ENCODE measurements around the gene YARS2.
"Not testable (repeated sequence)": the region's sequence is repeated elsewhere in the genome, so short reads cannot be mapped to it uniquely, and the experiment has no call there.

YARS2 gene

DNA sequence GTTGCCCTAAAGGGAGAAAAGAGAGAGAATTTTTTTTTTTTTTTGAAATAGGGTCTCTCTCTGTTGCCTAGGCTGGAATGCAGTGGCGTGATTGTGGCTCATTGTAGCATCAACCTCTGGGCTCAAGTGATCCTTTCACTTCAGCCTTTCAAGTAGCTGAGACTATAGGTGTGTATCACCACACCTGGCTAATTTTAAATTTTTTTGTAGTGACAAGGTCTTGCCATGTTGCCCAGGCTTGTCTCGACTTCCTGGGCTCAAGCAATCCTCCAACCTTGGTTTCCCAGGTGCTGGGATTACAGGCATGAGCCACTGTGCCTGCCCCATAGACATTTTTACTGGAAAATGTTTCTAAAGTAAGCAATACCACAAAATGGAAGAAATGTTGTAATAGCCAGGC is 36.8 kb downstream of the YARS2 start:
- no peaks in the 10 kb centered on the region for H3K4me1 ChIP-seq (ENCODE audit: control insufficient read depth, insufficient read depth, low read length)
- WGBS (ENCODE audit: insufficient coverage, insufficient read length): no CpG with 5 or more reads among the region's 2 CpGs
- H3K27me3 ChIP-seq (ENCODE audit: control insufficient read depth, insufficient read depth, low read length): no peaks in the 10 kb centered on the region

DNA sequence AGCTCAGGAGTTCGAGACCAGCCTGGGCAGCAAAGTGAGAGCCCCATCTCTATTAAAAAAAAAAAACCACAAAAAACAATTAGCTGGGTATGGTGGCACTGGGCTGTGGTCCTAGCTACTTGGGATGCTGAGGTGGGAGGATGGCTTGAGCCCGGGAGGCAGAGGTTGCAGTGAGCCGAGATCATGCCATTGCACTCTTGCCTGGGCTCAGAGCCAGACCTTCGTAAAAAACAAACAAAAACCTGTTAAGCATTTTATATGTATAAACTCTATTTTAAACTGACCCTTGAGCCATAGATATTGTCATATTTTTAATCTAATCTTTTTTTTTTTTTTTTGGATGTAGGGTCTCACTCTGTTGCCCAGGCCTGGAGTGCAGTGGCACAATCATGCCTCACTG is 40.9 kb downstream of the YARS2 start:
- Histone ChIP-seq H3K36me3 (ENCODE audit: control insufficient read depth, insufficient read depth, low read length) (peaks cover 10% of the 10 kb centered on the region; the same call in 1 of the 2 replicates), H3K4me1 (ENCODE audit: control insufficient read depth, insufficient read depth, low read length) (no peaks in the 10 kb centered on the region), H3K4me3 (ENCODE audit: low read length) (no peak overlapping the region), H3K9me3 (ENCODE audit: control insufficient read depth, insufficient read depth, low read length) (no peaks in the 10 kb centered on the region), H3K27me3 (ENCODE audit: control insufficient read depth, insufficient read depth, low read length) (no peaks in the 10 kb centered on the region), H3K27ac (ENCODE audit: low read length) (no peak overlapping the region)
- WGBS (ENCODE audit: insufficient coverage, insufficient read length): no CpG with 5 or more reads among the region's 4 CpGs
- DNase-seq (ENCODE audit: low read depth, low spot score): no peak

More for the DNA sequence above, 36.8 kb downstream of the YARS2 start:
- no peak for DNase-seq (ENCODE audit: low read depth, low spot score)
- Histone ChIP-seq H3K36me3 (ENCODE audit: control insufficient read depth, insufficient read depth, low read length) (no peaks in the 10 kb centered on the region; the same call in 1 of the 2 replicates), H3K9me3 (ENCODE audit: control insufficient read depth, insufficient read depth, low read length) (no peaks in the 10 kb centered on the region), H3K27ac (ENCODE audit: low read length) (no peak overlapping the region), H3K4me3 (ENCODE audit: low read length) (no peak overlapping the region)

DNA sequence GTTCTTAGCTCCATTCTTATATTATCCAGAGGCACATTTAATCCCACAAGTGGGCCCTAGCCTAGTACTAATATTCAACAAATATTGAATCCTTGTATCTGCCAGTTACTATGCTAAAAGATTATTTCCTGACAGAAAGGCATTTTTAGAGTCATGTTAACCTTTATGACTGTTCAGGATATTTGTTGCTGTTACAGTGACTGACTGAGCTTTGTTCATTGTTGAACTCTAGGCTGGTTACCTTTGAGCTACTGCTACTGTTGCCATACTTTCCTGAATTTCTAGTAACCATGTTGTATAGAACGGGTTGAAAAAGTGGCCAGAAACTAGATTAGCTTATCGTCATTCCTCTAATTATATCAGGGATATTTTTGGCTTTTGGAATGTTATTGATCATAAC is 46.8 kb downstream of the YARS2 start:
- Histone ChIP-seq H3K4me3 (ENCODE audit: low read length) (no peak overlapping the region), H3K9me3 (ENCODE audit: control insufficient read depth, insufficient read depth, low read length) (no peaks in the 10 kb centered on the region), H3K36me3 (ENCODE audit: control insufficient read depth, insufficient read depth, low read length) (peaks cover 10% of the 10 kb centered on the region; the same call in 1 of the 2 replicates), H3K27me3 (ENCODE audit: control insufficient read depth, insufficient read depth, low read length) (no peaks in the 10 kb centered on the region), H3K4me1 (ENCODE audit: control insufficient read depth, insufficient read depth, low read length) (no peaks in the 10 kb centered on the region), H3K27ac (ENCODE audit: low read length) (no peak overlapping the region)
- DNase-seq (ENCODE audit: low read depth, low spot score): no peak
- no CpG with 5 or more reads among the region's 2 CpGs for whole genome bisulfite sequencing (ENCODE audit: insufficient coverage, insufficient read length)

DNA sequence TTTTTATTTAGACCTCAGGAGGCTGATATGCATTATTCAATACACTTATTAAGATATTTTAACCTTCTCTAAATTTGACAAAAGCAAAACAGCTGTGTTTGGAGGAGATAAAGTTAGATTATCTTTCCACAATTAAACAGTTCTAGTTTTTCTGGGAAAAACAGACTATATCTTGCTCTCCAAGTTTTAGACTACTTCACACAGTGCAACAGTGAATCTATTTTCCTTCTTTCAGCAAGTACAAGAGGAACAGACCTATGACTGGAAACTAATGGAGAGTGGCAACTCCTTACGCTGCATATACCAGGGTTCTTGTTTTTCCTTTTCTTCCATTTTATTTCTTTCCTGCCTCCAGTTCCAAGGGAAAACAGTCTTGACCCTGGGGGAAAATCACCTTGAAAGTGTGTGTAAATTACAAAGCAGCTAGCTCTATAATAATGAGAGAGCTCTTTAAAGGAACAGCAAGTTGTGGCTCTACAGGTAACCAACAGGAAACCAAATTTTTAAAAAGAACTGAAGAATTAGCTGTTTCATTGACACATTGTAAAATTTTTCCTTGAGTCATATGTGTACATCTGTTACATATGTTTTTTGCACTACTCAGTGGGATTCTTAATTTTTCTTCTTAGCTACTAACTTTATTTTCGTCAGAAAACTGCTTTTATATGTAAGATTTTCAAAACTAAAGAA is 49.2 kb downstream of the YARS2 start:
- no peak for DNase-seq (ENCODE audit: low read depth, low spot score)
- H3K27ac ChIP-seq (ENCODE audit: low read length): no peak overlapping the region

DNA sequence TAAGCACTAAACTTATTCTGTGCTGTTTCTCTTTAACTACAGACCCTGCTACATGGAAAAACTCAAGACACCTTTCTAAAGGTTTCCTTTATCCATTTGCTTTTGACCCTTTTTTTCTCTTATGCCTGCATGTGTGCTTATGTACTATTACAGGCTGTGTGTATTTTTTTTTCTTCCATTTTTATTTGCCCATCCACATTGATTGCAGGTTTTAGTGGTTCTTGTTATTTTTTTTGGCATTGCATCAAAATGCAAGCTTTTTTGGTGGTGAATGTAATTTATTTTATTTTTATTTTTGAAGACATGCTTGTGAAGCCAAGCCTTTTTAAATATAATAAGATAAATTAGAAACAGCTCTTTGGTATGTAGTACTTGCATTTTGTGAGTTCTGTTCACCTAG is 49.9 kb downstream of the YARS2 start:
- no peaks in the 10 kb centered on the region for H3K4me1 ChIP-seq (ENCODE audit: control insufficient read depth, insufficient read depth, low read length)
- peaks cover under 1% of the 10 kb centered on the region; the same call in 1 of the 2 replicates for H3K36me3 ChIP-seq (ENCODE audit: control insufficient read depth, insufficient read depth, low read length)
- H3K27ac ChIP-seq (ENCODE audit: low read length): no peak overlapping the region
- H3K9me3 ChIP-seq (ENCODE audit: control insufficient read depth, insufficient read depth, low read length): no peaks in the 10 kb centered on the region
- H3K4me3 ChIP-seq (ENCODE audit: low read length): no peak overlapping the region
- DNase-seq (ENCODE audit: low read depth, low spot score): no peak
- no peaks in the 10 kb centered on the region for H3K27me3 ChIP-seq (ENCODE audit: control insufficient read depth, insufficient read depth, low read length)

More for the DNA sequence above, 49.2 kb downstream of the YARS2 start:
- Histone ChIP-seq H3K4me1 (ENCODE audit: control insufficient read depth, insufficient read depth, low read length) (no peaks in the 10 kb centered on the region), H3K9me3 (ENCODE audit: control insufficient read depth, insufficient read depth, low read length) (no peaks in the 10 kb centered on the region), H3K27me3 (ENCODE audit: control insufficient read depth, insufficient read depth, low read length) (no peaks in the 10 kb centered on the region), H3K4me3 (ENCODE audit: low read length) (no peak overlapping the region), H3K36me3 (ENCODE audit: control insufficient read depth, insufficient read depth, low read length) (peaks cover 4% of the 10 kb centered on the region; the same call in 1 of the 2 replicates)
- WGBS (ENCODE audit: insufficient coverage, insufficient read length): no CpG with 5 or more reads among the region's 2 CpGs

DNA sequence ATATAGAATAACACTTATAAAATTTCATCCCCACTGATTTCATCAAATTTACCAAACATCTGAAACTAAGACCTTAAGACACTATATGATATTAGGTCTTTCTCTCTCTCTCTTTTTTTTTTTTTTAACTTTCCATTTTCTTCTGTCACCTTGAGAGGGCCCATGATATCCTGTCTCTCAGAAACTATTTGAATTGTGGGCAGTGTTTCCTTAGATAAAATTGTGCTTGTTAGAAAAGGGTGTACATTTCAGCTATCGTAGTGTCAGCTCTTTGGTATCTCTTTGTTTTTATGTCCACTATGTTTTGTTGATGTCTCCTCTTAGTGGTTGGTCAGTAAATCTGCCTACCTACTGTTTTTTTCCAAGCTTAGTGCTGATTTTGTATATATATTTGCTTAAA is 52.8 kb downstream of the YARS2 start:
- Histone ChIP-seq H3K4me3 (ENCODE audit: low read length) (no peak overlapping the region), H3K9me3 (ENCODE audit: control insufficient read depth, insufficient read depth, low read length) (no peaks in the 10 kb centered on the region), H3K27me3 (ENCODE audit: control insufficient read depth, insufficient read depth, low read length) (no peaks in the 10 kb centered on the region), H3K27ac (ENCODE audit: low read length) (no peak overlapping the region), H3K4me1 (ENCODE audit: control insufficient read depth, insufficient read depth, low read length) (no peaks in the 10 kb centered on the region), H3K36me3 (ENCODE audit: control insufficient read depth, insufficient read depth, low read length) (no peaks in the 10 kb centered on the region)
- no CpG with 5 or more reads among the region's 1 CpG for WGBS (ENCODE audit: insufficient coverage, insufficient read length)
- DNase-seq (ENCODE audit: low read depth, low spot score): no peak

DNA sequence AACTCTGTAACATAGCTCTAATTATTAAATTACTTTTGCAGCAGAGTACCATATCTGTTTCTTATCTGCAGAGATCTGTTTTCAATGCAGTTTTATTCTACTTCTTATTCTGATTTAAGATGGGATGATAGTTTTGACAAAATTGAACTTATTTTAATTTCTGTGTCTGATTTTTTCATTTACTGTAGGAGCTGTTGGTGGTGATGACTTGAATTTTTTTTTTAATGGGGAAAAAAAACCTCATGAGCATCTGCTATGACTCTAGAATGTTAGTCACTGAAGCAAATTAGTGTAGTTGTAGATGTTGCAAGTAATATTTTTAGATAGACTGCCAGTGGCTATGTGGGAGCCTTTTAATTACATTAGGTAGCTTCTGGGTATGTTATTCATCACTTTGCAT is 53.2 kb downstream of the YARS2 start:
- Histone ChIP-seq H3K4me1 (ENCODE audit: control insufficient read depth, insufficient read depth, low read length) (no peaks in the 10 kb centered on the region), H3K4me3 (ENCODE audit: low read length) (no peak overlapping the region), H3K27me3 (ENCODE audit: control insufficient read depth, insufficient read depth, low read length) (no peaks in the 10 kb centered on the region), H3K9me3 (ENCODE audit: control insufficient read depth, insufficient read depth, low read length) (no peaks in the 10 kb centered on the region), H3K36me3 (ENCODE audit: control insufficient read depth, insufficient read depth, low read length) (no peaks in the 10 kb centered on the region), H3K27ac (ENCODE audit: low read length) (no peak overlapping the region)
- no peak for DNase-seq (ENCODE audit: low read depth, low spot score)

DNA sequence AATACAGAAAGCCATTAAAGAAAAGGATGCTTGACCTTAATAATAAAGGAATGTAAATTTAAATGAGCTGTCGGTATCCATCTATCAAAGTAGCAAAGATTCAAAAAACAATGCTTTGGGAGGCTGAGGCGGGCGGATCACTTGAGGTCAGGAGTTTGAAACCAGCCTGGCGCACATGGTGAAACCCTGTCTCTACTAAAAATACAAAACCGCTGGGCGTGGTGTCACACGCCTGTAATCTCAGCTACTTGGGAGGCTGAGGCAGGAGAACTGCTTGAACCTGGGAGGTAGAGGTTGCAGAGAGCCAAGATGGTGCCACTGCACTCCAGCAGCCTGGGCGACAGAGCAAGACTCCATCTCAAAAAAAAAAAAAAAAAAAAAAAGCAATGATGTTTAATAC is 56.3 kb downstream of the YARS2 start:
- H3K36me3 ChIP-seq (ENCODE audit: control insufficient read depth, insufficient read depth, low read length); H3K27ac ChIP-seq (ENCODE audit: low read length); DNase-seq (ENCODE audit: low read depth, low spot score); H3K4me1 ChIP-seq (ENCODE audit: control insufficient read depth, insufficient read depth, low read length); H3K27me3 ChIP-seq (ENCODE audit: control insufficient read depth, insufficient read depth, low read length); H3K4me3 ChIP-seq (ENCODE audit: low read length); H3K9me3 ChIP-seq (ENCODE audit: control insufficient read depth, insufficient read depth, low read length): not testable (repeated sequence)
- WGBS (ENCODE audit: insufficient coverage, insufficient read length): no CpG with 5 or more reads among the region's 8 CpGs

DNA sequence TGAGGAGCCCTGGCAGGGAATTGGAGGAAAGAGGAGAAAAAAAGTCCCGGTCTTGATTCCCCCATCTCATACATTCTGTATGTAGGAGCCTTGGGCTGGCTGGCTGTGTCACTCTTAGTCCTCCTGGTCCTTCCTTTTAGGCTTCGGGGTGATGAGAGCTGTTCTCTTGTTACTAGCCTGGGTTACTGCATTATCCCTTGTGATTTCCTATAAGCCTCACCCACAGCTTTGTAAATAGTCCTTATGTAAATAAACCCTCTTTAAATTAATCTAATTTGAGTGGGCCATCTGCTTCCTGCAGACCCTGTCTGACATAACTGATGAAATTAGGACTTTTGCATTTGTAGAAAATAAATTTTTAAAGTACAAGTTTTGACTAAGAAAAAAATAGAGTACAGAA is 57.4 kb downstream of the YARS2 start:
- WGBS (ENCODE audit: insufficient coverage, insufficient read length): no CpG with 5 or more reads among the region's 2 CpGs
- Histone ChIP-seq H3K9me3 (ENCODE audit: control insufficient read depth, insufficient read depth, low read length) (no peaks in the 10 kb centered on the region; the same call in 1 of the 2 replicates), H3K27me3 (ENCODE audit: control insufficient read depth, insufficient read depth, low read length) (no peaks in the 10 kb centered on the region), H3K4me1 (ENCODE audit: control insufficient read depth, insufficient read depth, low read length) (no peaks in the 10 kb centered on the region), H3K27ac (ENCODE audit: low read length) (no peak overlapping the region), H3K36me3 (ENCODE audit: control insufficient read depth, insufficient read depth, low read length) (0 out of 2 replicates have a peak, but pooled peaks cover 2% of the 10 kb centered on the region), H3K4me3 (ENCODE audit: low read length) (no peak overlapping the region)
- DNase-seq (ENCODE audit: low read depth, low spot score): no peak

DNA sequence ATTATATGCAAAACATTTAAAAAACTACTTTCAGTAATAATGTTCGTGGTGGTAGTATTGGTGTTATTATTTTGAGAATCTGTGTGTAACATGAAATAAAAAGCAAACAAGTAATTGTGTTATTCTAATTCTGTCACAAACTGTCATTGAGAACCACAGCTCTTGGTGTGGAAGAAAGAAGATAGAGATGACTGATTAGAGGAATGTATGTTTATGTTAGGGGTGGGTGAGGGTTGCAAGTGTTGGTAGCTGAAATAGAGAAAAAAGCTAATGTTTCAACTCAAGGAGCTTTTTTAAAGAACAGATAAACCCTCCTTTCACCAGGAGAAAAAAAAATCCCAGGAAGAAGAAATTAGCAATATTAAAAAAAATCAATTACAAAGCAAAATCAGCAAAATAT is 58.3 kb downstream of the YARS2 start:
- Histone ChIP-seq H3K36me3 (ENCODE audit: control insufficient read depth, insufficient read depth, low read length) (0 out of 2 replicates have a peak, but pooled peaks cover 2% of the 10 kb centered on the region), H3K27me3 (ENCODE audit: control insufficient read depth, insufficient read depth, low read length) (no peaks in the 10 kb centered on the region), H3K9me3 (ENCODE audit: control insufficient read depth, insufficient read depth, low read length) (no peaks in the 10 kb centered on the region; the same call in 1 of the 2 replicates), H3K27ac (ENCODE audit: low read length) (no peak overlapping the region), H3K4me1 (ENCODE audit: control insufficient read depth, insufficient read depth, low read length) (no peaks in the 10 kb centered on the region), H3K4me3 (ENCODE audit: low read length) (no peak overlapping the region)
- no peak for DNase-seq (ENCODE audit: low read depth, low spot score)
- 100% methylated on average over 1 of the region's 1 CpG for WGBS (ENCODE audit: insufficient coverage, insufficient read length)

Measured in iPS DF 6.9 (cell line).